Measurements from ENCODE around the gene BMS1. TPM values are rescaled to one million over a fixed set of nuclear protein-coding genes. Genes with fewer than 3 reads are reported as not detected.

Gene BMS1, protein sequence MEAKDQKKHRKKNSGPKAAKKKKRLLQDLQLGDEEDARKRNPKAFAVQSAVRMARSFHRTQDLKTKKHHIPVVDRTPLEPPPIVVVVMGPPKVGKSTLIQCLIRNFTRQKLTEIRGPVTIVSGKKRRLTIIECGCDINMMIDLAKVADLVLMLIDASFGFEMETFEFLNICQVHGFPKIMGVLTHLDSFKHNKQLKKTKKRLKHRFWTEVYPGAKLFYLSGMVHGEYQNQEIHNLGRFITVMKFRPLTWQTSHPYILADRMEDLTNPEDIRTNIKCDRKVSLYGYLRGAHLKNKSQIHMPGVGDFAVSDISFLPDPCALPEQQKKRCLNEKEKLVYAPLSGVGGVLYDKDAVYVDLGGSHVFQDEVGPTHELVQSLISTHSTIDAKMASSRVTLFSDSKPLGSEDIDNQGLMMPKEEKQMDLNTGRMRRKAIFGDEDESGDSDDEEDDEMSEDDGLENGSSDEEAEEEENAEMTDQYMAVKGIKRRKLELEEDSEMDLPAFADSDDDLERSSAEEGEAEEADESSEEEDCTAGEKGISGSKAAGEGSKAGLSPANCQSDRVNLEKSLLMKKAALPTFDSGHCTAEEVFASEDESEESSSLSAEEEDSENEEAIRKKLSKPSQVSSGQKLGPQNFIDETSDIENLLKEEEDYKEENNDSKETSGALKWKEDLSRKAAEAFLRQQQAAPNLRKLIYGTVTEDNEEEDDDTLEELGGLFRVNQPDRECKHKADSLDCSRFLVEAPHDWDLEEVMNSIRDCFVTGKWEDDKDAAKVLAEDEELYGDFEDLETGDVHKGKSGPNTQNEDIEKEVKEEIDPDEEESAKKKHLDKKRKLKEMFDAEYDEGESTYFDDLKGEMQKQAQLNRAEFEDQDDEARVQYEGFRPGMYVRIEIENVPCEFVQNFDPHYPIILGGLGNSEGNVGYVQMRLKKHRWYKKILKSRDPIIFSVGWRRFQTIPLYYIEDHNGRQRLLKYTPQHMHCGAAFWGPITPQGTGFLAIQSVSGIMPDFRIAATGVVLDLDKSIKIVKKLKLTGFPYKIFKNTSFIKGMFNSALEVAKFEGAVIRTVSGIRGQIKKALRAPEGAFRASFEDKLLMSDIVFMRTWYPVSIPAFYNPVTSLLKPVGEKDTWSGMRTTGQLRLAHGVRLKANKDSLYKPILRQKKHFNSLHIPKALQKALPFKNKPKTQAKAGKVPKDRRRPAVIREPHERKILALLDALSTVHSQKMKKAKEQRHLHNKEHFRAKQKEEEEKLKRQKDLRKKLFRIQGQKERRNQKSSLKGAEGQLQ
- total RNA-seq: 12.5 and 18.0 TPM in 2 replicates

DNA sequence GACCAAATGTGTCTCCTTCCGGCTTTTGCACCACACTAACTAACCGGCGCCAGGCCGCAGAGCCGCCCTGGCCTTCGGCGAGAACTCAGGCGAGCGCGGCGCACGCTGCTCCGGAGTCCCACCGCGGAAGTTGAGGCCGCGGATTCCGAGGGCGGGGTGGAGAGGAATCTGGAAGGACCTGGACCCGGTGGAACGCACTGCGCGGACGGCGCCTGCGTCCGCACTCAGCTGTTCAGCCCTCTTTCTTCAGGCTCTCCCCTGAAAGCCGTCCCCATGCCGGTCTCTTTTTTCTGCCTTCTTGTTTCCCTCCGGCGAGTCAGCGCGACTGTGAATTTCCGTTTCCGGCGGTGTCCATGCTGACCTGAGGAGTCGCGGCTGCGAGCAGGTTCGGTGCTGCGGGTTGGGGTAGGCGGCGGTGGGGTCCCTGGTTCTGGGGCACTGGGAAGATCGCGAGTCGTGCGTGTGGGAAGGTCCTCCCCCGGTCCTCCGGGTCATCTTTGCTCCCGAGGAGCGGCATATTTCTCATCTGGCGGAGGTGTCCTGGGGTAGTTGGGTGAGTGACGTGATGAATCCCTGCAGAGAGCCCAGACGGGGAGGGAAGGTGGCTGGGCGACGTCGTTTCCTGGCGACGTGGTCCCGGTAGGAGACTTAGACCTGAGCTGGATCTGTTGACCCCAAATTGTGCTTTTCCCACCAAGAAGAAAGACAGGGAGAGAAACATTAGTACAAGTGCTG, at the start of gene BMS1:
BMS1 (plus strand) TSS at position 350 of the 735 bp plus-strand sequence. CDS start 1,600 bp downstream, outside the sequence.

Small RNA genes within 50 kb of the gene (small RNA-seq; reads per million reads assigned to genes)
- not detected for gene RNU6-885P

Other genes starting within 250 kb of the BMS1 start
- 2.2 TPM in 2 replicates for gene ZNF33B, start 144.2 kb upstream of the BMS1 start, total RNA-seq